HG03342 (cell line): ENCODE measurements around the gene TMEM163.

Experiments
- ATAC-seq: cut with Tn5 transposase; IDR thresholded peaks from one replicate; pipeline ENCODE4 v1.9.1; 2021; ENCODE audit warnings: mild to moderate bottlenecking, moderate library complexity; ENCODE audit not compliant: unreplicated experiment

The TMEM163 gene

DNA sequence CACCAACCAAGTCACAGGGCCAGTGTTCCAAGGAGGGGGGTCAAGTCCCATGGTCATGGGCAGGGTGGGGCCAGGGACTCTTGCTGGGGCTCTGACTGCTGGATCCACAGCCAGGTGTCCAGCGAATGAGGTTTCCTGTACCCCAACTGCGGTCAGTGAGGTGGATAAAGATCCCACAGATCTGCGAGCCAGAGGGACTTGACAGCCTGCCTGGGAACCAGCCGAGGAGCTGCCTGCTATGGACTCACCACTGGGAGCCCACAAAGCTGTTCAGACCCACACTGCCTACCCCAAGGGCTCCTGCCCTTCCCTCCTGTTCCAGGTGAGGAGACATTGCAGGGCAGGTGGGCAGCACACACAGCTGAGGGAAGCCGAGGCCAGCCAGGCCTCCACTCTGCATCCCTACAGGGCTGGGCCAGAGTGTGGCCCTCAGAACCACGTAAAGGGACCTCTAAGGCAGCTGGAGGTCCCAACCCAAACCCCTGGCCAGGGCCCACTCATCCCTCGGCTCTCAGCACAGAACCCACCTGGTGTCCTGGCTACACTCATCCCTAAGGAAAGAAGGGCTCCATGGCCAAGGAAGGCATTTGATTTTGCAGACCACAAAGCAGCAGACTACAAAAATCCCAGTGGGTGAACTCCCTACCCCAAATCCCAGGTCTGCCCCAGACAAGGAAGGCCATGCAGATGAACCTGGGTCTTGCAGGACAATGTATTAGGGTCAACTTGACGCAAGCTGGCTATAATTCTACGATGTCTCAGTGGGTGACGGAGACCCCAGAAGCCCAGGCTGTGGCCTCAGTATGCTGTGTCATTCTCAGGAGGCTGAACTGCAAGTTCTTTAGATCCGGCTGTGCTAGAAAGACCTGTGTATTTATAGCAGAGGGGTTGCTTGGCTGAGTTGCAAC, 255.8 kb downstream of the TMEM163 start:
- no peak for ATAC-seq

DNA sequence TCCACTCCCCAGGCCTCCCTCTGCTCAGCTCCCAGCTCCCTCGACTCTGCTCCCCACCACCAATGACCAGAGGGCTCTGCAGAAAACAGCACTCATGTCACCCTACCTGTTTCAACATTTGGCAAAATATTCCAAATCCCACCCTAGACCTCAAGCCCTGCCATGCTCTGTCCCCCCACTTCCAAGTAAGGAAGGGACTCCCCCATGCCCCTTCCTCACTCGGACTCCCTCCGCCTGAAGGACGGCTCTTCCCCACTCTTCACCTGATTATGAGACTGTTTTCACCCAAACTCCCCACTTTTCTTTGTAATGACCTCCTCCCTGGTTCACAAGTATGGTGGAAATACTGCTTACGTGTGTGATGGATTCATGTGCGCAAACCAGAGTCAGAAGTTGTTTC, 256.5 kb downstream of the TMEM163 start:
- no peak for ATAC-seq

GRCh38 chr2:134461511-134461910, 257.3 kb downstream of the TMEM163 start:
- no peak for ATAC-seq

DNA sequence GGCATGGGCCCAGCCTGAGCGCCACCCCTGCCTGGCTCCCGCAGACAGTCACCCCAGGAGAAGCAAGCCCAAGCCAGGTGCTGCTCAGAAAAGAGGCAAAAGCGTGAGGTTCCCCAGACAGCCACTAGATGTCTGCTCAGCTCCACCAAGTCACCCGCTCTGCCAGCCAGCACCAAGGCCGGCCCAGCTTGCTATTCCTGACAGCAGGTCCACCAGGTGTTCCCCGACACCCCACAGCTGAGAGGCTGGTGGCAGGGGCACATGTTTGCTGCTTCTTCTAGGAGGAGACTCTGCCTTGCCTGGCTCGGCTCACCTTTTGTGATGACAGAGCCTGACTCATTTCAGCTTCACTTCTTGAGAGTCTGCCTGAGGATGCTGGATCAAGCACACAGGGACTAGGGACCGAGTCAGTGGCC, 258.2 kb downstream of the TMEM163 start:
- ATAC-seq = peak; percentile 96

GRCh38 chr2:134459706-134460406, 258.9 kb downstream of the TMEM163 start:
- no peak for ATAC-seq

GRCh38 chr2:134458950-134459349, 259.9 kb downstream of the TMEM163 start:
- ATAC-seq = no peak

DNA sequence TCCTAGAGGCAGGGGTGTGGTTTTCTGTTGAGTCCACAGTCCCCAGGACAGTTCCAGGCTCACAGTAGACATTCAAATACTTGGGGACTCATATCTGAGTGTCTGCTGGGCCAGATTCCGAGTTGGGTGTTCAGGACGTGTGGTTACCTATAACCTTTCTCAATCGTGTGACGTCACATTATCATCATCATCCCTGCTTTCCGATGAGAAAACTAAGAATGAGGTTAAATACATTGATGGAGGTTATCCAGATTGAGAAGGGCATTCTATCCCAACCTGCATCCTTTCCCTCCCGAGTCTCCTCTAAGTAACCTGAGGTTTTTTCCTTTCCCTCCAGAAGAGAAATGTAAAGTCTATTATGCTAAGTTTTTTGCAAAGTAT, 260.3 kb downstream of the TMEM163 start:
- ATAC-seq = no peak

DNA sequence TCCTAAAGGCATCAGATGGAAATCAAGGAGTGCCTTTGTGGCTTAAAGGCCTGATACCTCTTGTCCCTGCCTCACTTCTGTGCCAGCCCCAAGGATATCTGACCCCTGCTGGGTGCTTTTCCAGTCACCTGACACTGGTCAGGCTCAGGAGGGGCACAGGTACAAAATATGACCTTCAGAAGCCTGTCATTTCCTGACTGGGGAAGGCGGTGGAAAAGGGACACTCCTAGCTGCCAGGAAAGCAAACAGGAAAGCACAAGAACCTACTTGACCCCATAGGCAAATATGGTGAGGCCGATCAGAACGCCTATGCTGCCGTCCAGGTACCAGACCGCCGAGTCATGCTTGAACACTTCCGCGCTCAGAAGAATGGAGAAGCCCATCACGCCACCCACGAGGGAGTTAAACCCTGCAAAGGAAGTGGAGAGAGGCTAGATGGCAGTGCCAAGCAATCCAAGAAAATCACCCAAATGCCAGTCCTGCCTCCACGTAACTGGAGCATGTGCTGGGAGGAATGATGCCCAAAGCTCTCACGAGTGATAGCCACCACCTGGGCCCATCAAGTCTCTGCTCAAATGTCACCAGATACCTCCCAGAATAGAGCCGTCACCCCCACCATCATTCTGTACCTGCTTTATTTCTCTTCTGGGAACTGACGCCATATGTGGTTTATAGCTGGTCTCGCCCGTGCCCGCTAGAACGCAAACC, 260.9 kb downstream of the TMEM163 start:
- ATAC-seq = no peak

- no peak for ATAC-seq
These were observed 261.4 kb downstream of the TMEM163 start for GRCh38 chr2:134457353-134457752.

DNA sequence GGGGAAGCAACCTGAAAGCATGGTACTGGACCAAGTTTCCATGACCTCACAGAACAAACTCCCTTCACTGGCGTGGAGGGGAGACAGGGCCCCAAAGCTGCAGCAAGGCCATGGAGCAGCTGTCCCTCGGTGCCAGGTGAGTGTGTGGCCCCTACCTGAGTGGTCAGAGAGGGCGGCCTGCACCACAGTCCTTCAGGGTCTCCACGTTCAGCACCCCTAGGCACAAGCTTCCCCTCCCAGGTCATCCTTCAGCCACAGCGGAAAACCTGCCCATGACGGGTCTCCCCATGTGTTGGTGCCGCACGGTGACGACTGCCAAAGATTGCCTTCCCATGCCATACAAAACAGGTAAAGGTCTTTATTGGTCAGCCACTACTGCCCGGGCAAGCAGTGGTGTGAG, 263.4 kb downstream of the TMEM163 start:
- ATAC-seq = no peak

DNA sequence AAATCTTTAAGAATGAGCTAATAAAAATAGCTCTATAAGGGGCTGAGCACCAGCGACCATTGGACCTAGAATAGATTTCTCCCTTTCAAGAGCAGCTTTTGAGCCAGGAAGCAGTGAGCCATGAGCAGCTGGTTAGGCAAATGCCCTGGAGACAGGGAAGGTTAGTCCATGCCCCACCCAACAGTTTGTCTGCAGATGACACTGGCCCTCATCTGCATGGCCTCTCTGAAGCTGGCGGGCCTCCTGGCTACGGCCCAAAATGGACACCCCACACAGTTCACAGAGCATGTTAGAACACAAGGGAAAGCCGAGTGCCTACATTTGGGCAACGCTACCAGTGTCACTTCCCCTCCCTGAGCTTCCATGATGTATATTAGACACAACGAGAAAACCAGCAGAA, 263.9 kb downstream of the TMEM163 start:
- no peak for ATAC-seq

GRCh38 chr2:134454426-134454825, 264.4 kb downstream of the TMEM163 start:
- no peak for ATAC-seq

GRCh38 chr2:134453973-134454372, 264.8 kb downstream of the TMEM163 start:
- ATAC-seq = no peak

DNA sequence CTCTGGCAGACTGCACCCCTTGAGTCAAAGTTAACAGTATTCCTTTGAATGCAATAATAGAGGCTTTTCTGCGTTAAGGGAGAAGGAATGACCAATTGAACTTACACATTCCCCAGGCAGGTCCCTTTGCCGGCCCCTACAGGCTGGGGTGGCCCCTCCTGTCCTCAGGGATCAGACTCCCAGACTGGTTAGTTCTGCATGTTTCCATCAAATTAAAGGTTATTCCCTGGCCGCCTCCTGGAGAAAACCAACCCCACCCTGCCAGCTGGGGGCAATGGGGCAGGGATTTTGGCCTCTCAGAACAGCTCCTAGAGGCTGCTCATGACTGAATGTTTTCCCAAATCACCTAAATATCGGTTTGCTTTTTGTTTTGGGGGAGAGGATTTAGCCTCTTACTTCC, 265.3 kb downstream of the TMEM163 start:
- no peak for ATAC-seq

- no peak for ATAC-seq
These were observed 266.6 kb downstream of the TMEM163 start for GRCh38 chr2:134452042-134452733.

GRCh38 chr2:134451347-134451630, 267.5 kb downstream of the TMEM163 start:
- no peak for ATAC-seq

- no peak for ATAC-seq
These were observed 268.9 kb downstream of the TMEM163 start for GRCh38 chr2:134449751-134450513.

- ATAC-seq = no peak
These were observed 269.6 kb downstream of the TMEM163 start for GRCh38 chr2:134449157-134449556.

DNA sequence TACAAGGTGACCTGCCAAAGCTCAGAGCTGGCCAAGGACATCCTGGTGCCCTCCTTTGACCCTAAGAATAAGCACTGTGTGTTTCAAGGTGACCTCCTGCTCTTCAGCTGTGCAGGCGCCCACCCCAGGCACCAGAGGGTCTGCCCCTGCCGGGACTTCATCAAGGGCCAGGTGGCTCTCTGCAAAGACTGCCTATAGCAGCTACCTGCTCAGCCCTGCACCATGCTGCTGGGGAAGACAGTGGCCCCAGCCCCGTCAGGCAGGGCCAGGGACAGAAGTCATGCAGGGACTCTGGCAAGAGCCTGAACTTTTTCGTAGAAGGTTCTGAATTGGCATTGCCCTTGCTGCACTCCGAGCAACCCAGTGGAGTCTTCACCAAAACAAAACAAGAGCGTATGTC, 270.1 kb downstream of the TMEM163 start:
- ATAC-seq = no peak

GRCh38 chr2:134447669-134448068, 271.1 kb downstream of the TMEM163 start:
- ATAC-seq = no peak
